SK-N-SH treated with all-trans-retinoic acid at 6 μM for 48 hours (cell line): ENCODE measurements around the gene SERPINE2.

Experiments
- ATAC-seq: fragments of 200-7000 bp; cut with Tn5 transposase; 3 replicates; pipeline ENCODE4 v1.9.1; 2020; ENCODE audit warnings: mild to moderate bottlenecking, moderate library complexity
- BACH2 ChIP-seq: fragments of 250-450 bp; sonication (Bioruptor Pico); IDR thresholded peaks from 2 replicates; pipeline ENCODE4 v1.9.0; 2021; ENCODE audit warnings: mild to moderate bottlenecking, borderline replicate concordance
- CSDC2 ChIP-seq: fragments of 250-450 bp; sonication (Bioruptor Pico); IDR thresholded peaks from 2 replicates; pipeline ENCODE4 v1.5.0; 2020; ENCODE audit warnings: mild to moderate bottlenecking, moderate library complexity
- GLIS3 ChIP-seq: fragments of 250-450 bp; sonication (Bioruptor Pico); IDR thresholded peaks from 2 replicates; pipeline ENCODE4 v1.5.0; 2020; ENCODE audit warnings: mild to moderate bottlenecking, moderate library complexity
- ISL1 ChIP-seq: fragments of 250-450 bp; sonication (Bioruptor Pico); IDR thresholded peaks from 2 replicates; pipeline ENCODE4 v2.1.2; 2022; ENCODE audit warnings: mild to moderate bottlenecking, moderate library complexity
- OSR1 ChIP-seq: fragments of 250-450 bp; sonication (Bioruptor Pico); IDR thresholded peaks from 2 replicates; pipeline ENCODE4 v1.8.0; 2022; ENCODE audit warnings: moderate library complexity, mild to moderate bottlenecking, inconsistent platforms
- PPARA ChIP-seq: fragments of 250-450 bp; sonication (Bioruptor Pico); IDR thresholded peaks from 2 replicates; pipeline ENCODE4 v1.5.0; 2020; ENCODE audit warnings: mild to moderate bottlenecking, borderline replicate concordance
- RARB ChIP-seq: fragments of 250-450 bp; sonication (Bioruptor Pico); IDR thresholded peaks from 2 replicates; pipeline ENCODE4 v1.8.0; 2021; ENCODE audit warnings: mild to moderate bottlenecking, moderate library complexity
- SNAI2 ChIP-seq: fragments of 250-450 bp; sonication (Bioruptor Pico); IDR thresholded peaks from 2 replicates; pipeline ENCODE4 v1.5.0; 2020; ENCODE audit warnings: mild to moderate bottlenecking, moderate library complexity
- TCF4 ChIP-seq: fragments of 250-450 bp; sonication (Bioruptor Pico); IDR thresholded peaks from 2 replicates; pipeline ENCODE4 v1.8.0; 2021; ENCODE audit warnings: mild to moderate bottlenecking, moderate library complexity, borderline replicate concordance
- ZC3H10 ChIP-seq: fragments of 250-450 bp; sonication (Bioruptor Pico); IDR thresholded peaks from 2 replicates; pipeline ENCODE4 v1.5.1; 2021; ENCODE audit warnings: mild to moderate bottlenecking, moderate library complexity
- ZFP3 ChIP-seq: fragments of 250-450 bp; sonication (Bioruptor Pico); IDR thresholded peaks from 2 replicates; pipeline ENCODE4 v1.5.0; 2020; ENCODE audit warnings: mild to moderate bottlenecking, moderate library complexity
- ZFP30 ChIP-seq: fragments of 450-650 bp; formaldehyde crosslinking; IDR thresholded peaks from 2 replicates; pipeline ENCODE4 v1.5.0; 2022; ENCODE audit warnings: mild to moderate bottlenecking, moderate library complexity
- ZNF565 ChIP-seq: fragments of 450-650 bp; formaldehyde crosslinking; conservative IDR thresholded peaks from 2 replicates; pipeline ENCODE4 v1.5.0; 2020; ENCODE audit warnings: low read depth, mild to moderate bottlenecking, moderate library complexity
- ZNF70 ChIP-seq: fragments of 450-650 bp; formaldehyde crosslinking; IDR thresholded peaks from 2 replicates; pipeline ENCODE4 v1.5.0; 2020; ENCODE audit warnings: mild to moderate bottlenecking, moderate library complexity
- ZNF8 ChIP-seq: fragments of 450-650 bp; formaldehyde crosslinking; IDR thresholded peaks from 2 replicates; pipeline ENCODE4 v1.5.0; 2020; ENCODE audit warnings: mild to moderate bottlenecking, moderate library complexity
- TF ChIP-seq, protein P1 (sequence below): fragments of 250-450 bp; sonication (Bioruptor Pico); IDR thresholded peaks from 2 replicates; pipeline ENCODE4 v1.5.1; 2021; ENCODE audit warnings: mild to moderate bottlenecking, moderate library complexity
- TF ChIP-seq, protein P2 (sequence below): fragments of 250-450 bp; sonication (Bioruptor Pico); IDR thresholded peaks from 2 replicates; pipeline ENCODE4 v1.8.0; 2020; ENCODE audit warnings: mild to moderate bottlenecking, moderate library complexity, borderline replicate concordance
- TF ChIP-seq, protein P3 (sequence below): fragments of 250-450 bp; sonication (Bioruptor Pico); IDR thresholded peaks from 2 replicates; pipeline ENCODE4 v1.5.0; 2020; ENCODE audit warnings: mild to moderate bottlenecking, moderate library complexity
- TF ChIP-seq, protein P4 (sequence below): fragments of 250-450 bp; sonication (Bioruptor Pico); IDR thresholded peaks from 2 replicates; pipeline ENCODE4 v1.8.0; 2021; ENCODE audit warnings: low read depth, mild to moderate bottlenecking, moderate library complexity, borderline replicate concordance
- TF ChIP-seq, protein P5 (sequence below): fragments of 250-450 bp; sonication (Bioruptor Pico); IDR thresholded peaks from 2 replicates; pipeline ENCODE4 v1.5.1; 2020; ENCODE audit warnings: low read depth, mild to moderate bottlenecking, moderate library complexity

Gene SERPINE2

DNA sequence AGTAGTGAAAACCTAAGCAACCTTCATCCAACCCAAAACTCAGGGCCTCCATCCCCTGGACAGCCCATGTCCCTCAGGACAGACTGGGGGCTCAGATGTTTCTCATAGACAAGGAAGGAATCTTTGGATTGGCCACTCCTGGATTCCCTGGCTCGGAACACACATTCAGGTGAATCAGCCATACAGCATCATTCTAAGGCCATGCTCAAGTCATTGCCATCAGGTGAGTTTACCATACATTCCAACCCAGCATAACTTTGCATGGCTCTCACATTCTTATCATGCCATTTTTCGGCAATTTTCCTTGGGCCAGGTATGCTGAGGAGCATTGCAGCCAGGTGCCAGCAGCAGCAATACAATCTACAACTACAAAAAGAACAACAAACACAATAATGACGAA, 34.6 kb upstream of the SERPINE2 start:
- ATAC-seq, result no peak
- TF ChIP-seq ISL1 (CRISPR knock-in tag) (no peak), ZNF565 (CRISPR knock-in tag) (no peak), ZNF8 (CRISPR knock-in tag) (no peak), BACH2 (CRISPR knock-in tag) (no peak)
- TF ChIP-seq, protein P1, sequence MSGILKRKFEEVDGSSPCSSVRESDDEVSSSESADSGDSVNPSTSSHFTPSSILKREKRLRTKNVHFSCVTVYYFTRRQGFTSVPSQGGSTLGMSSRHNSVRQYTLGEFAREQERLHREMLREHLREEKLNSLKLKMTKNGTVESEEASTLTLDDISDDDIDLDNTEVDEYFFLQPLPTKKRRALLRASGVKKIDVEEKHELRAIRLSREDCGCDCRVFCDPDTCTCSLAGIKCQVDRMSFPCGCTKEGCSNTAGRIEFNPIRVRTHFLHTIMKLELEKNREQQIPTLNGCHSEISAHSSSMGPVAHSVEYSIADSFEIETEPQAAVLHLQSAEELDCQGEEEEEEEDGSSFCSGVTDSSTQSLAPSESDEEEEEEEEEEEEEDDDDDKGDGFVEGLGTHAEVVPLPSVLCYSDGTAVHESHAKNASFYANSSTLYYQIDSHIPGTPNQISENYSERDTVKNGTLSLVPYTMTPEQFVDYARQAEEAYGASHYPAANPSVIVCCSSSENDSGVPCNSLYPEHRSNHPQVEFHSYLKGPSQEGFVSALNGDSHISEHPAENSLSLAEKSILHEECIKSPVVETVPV, result no peak
- TF ChIP-seq, protein P2, sequence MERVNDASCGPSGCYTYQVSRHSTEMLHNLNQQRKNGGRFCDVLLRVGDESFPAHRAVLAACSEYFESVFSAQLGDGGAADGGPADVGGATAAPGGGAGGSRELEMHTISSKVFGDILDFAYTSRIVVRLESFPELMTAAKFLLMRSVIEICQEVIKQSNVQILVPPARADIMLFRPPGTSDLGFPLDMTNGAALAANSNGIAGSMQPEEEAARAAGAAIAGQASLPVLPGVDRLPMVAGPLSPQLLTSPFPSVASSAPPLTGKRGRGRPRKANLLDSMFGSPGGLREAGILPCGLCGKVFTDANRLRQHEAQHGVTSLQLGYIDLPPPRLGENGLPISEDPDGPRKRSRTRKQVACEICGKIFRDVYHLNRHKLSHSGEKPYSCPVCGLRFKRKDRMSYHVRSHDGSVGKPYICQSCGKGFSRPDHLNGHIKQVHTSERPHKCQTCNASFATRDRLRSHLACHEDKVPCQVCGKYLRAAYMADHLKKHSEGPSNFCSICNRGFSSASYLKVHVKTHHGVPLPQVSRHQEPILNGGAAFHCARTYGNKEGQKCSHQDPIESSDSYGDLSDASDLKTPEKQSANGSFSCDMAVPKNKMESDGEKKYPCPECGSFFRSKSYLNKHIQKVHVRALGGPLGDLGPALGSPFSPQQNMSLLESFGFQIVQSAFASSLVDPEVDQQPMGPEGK (CRISPR knock-in tag), result no peak
- TF ChIP-seq, all 23 proteins: peak for 0

DNA sequence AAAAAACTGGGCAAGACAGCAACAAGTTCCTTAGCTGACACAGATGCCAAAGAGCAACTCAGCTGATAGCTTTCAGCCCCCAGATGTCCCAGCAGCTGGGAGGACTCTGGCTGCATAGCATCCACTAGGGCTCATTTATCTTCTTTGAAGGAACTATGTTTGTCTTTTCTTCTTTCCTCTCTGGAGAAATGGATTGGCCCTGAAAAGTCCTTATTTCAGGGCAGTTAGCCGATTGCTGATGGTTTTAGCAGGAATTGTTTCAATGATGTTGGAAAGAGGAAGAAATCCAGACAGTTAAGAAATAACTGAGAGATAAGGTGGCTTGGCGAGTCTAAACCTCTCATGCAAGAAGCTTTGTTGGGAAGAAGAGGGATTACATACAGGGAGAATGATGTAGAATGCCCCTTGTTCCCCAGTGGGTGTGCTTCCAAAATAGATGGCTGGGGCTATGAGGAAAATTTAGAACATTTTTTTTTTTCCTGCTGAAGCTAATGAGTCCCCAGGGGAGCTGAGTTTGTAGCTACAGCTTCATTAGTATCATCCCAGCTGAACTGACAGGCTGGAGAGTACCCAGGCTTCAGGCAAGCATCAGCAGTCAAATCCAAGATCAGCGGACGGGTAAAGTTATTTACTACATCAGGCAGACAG, 33.6 kb upstream of the SERPINE2 start:
- no peak for ATAC-seq
- no peak for TF ChIP-seq ISL1 (CRISPR knock-in tag)
- no peak for TF ChIP-seq GLIS3 (CRISPR knock-in tag)
- no peak for TF ChIP-seq RARB (CRISPR knock-in tag)
- TF ChIP-seq CSDC2, result no peak
- TF ChIP-seq ZNF565 (CRISPR knock-in tag), result no peak
- TF ChIP-seq ZNF8 (CRISPR knock-in tag), result no peak
- no peak for TF ChIP-seq ZFP30 (CRISPR knock-in tag)

DNA sequence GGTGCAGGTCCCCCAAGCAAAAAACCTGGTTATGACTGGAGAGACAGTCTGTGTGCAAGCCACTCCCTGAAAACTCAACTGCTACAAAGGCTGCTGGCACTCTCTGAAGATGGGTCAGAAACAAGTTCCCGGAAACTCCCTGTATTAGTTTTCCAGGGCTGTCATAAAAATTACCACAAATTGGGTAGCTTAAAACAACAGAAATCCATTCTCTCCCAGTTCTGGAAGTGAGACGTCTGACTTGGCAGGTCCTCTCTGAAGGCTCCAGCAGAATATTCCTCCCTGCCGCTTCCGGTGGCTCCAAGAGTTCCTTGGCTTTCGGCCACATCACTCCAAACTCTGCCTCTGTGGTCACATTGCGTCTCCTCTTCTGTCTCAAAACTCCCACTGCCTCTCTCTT, 30.1 kb upstream of the SERPINE2 start:
- TF ChIP-seq, protein P1, result no peak
- no peak for TF ChIP-seq ZNF8 (CRISPR knock-in tag)
- no peak for TF ChIP-seq TCF4 (CRISPR knock-in tag)
- no peak for TF ChIP-seq GLIS3 (CRISPR knock-in tag)
- no peak for TF ChIP-seq ZNF70 (CRISPR knock-in tag)
- TF ChIP-seq ISL1 (CRISPR knock-in tag), result no peak
- TF ChIP-seq PPARA (CRISPR knock-in tag), result no peak
- TF ChIP-seq, protein P3, sequence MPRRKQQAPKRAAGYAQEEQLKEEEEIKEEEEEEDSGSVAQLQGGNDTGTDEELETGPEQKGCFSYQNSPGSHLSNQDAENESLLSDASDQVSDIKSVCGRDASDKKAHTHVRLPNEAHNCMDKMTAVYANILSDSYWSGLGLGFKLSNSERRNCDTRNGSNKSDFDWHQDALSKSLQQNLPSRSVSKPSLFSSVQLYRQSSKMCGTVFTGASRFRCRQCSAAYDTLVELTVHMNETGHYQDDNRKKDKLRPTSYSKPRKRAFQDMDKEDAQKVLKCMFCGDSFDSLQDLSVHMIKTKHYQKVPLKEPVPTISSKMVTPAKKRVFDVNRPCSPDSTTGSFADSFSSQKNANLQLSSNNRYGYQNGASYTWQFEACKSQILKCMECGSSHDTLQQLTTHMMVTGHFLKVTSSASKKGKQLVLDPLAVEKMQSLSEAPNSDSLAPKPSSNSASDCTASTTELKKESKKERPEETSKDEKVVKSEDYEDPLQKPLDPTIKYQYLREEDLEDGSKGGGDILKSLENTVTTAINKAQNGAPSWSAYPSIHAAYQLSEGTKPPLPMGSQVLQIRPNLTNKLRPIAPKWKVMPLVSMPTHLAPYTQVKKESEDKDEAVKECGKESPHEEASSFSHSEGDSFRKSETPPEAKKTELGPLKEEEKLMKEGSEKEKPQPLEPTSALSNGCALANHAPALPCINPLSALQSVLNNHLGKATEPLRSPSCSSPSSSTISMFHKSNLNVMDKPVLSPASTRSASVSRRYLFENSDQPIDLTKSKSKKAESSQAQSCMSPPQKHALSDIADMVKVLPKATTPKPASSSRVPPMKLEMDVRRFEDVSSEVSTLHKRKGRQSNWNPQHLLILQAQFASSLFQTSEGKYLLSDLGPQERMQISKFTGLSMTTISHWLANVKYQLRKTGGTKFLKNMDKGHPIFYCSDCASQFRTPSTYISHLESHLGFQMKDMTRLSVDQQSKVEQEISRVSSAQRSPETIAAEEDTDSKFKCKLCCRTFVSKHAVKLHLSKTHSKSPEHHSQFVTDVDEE (CRISPR knock-in tag), result no peak
- TF ChIP-seq ZFP30 (CRISPR knock-in tag), result no peak
- no peak for TF ChIP-seq ZFP3 (CRISPR knock-in tag)
- TF ChIP-seq ZNF565 (CRISPR knock-in tag), result no peak
- TF ChIP-seq OSR1 (CRISPR knock-in tag), result no peak
- TF ChIP-seq CSDC2, result no peak
- no peak for TF ChIP-seq ZC3H10
- TF ChIP-seq, protein P2 (CRISPR knock-in tag), result no peak
- no peak for TF ChIP-seq BACH2 (CRISPR knock-in tag)
- TF ChIP-seq, protein P4, sequence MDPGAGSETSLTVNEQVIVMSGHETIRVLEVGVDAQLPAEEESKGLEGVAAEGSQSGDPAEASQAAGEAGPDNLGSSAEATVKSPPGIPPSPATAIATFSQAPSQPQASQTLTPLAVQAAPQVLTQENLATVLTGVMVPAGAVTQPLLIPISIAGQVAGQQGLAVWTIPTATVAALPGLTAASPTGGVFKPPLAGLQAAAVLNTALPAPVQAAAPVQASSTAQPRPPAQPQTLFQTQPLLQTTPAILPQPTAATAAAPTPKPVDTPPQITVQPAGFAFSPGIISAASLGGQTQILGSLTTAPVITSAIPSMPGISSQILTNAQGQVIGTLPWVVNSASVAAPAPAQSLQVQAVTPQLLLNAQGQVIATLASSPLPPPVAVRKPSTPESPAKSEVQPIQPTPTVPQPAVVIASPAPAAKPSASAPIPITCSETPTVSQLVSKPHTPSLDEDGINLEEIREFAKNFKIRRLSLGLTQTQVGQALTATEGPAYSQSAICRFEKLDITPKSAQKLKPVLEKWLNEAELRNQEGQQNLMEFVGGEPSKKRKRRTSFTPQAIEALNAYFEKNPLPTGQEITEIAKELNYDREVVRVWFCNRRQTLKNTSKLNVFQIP (CRISPR knock-in tag), result no peak
- TF ChIP-seq, protein P5, sequence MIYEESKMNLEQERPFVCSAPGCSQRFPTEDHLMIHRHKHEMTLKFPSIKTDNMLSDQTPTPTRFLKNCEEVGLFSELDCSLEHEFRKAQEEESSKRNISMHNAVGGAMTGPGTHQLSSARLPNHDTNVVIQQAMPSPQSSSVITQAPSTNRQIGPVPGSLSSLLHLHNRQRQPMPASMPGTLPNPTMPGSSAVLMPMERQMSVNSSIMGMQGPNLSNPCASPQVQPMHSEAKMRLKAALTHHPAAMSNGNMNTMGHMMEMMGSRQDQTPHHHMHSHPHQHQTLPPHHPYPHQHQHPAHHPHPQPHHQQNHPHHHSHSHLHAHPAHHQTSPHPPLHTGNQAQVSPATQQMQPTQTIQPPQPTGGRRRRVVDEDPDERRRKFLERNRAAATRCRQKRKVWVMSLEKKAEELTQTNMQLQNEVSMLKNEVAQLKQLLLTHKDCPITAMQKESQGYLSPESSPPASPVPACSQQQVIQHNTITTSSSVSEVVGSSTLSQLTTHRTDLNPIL, result no peak
- TF ChIP-seq SNAI2 (CRISPR knock-in tag), result no peak
- no peak for ATAC-seq
